ENCODE measurements around the gene PTDSS2.
"Not testable (repeated sequence)": the region's sequence is repeated elsewhere in the genome, so short reads cannot be mapped to it uniquely, and the experiment has no call there.

Gene PTDSS2

GRCh38 chr11:508956-509355, 58.9 kb downstream of the PTDSS2 start:
- DNase-seq = no peak

- DNase-seq = no peak
These were observed 62.9 kb downstream of the PTDSS2 start for GRCh38 chr11:512761-513595.

- DNase-seq = no peak
These were observed 64.5 kb downstream of the PTDSS2 start for GRCh38 chr11:514606-515005.

GRCh38 chr11:515131-515530, 65.1 kb downstream of the PTDSS2 start:
- no peak for DNase-seq

- no peak for DNase-seq
These were observed 66.3 kb downstream of the PTDSS2 start for GRCh38 chr11:516400-516799.

- not testable (repeated sequence) for DNase-seq
These were observed 67.0 kb downstream of the PTDSS2 start for GRCh38 chr11:516918-517685.

GRCh38 chr11:518463-519202, 68.6 kb downstream of the PTDSS2 start:
- DNase-seq = no peak

- no peak for DNase-seq
These were observed 70.5 kb downstream of the PTDSS2 start for GRCh38 chr11:520428-521176.

- no peak for DNase-seq
These were observed 71.2 kb downstream of the PTDSS2 start for GRCh38 chr11:521177-521688.

GRCh38 chr11:526192-526591, 76.1 kb downstream of the PTDSS2 start:
- no peak for DNase-seq

- no peak for DNase-seq
These were observed 78.2 kb downstream of the PTDSS2 start for GRCh38 chr11:528166-528814.

- DNase-seq = no peak
These were observed 79.0 kb downstream of the PTDSS2 start for GRCh38 chr11:528815-529727.

- DNase-seq = no peak
These were observed 79.8 kb downstream of the PTDSS2 start for GRCh38 chr11:529728-530411.

- DNase-seq = no peak
These were observed 81.1 kb downstream of the PTDSS2 start for GRCh38 chr11:530960-531831.

GRCh38 chr11:531919-532526, 81.9 kb downstream of the PTDSS2 start:
- no peak for DNase-seq

GRCh38 chr11:532527-532985, 82.5 kb downstream of the PTDSS2 start:
- no peak for DNase-seq

- no peak for DNase-seq
These were observed 83.0 kb downstream of the PTDSS2 start for GRCh38 chr11:532986-533585.

All from NCI-H187 treated with DMSO at 0.1 percent for 48 hours (cell line).